NCI-H146 (cell line): ENCODE data around the gene C1RL.

ENCODE experiments used
- DNase-seq: peaks from one replicate; lab custom pipeline; 2025; lab: John Stamatoyannopoulos, UW

Gene C1RL

DNA sequence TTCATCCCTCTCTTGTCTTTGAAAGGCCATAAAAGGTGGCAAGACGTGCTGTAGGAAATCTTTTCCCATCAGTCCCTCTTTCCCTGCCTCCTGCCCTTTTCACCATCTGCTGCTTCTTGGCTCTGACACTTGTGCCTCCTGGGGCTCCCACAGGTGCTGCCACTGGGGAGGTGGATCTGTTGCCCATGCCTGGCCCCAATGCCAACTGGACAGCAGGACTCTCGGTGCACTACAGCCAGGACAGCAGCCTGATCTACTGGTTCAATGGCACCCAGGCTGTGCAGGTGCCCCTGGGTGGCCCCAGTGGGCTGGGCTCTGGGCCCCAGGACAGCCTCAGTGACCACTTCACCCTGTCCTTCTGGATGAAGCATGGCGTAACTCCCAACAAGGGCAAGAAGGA lies 27.7 kb upstream of the C1RL start:
- DNase-seq: no peak

DNA sequence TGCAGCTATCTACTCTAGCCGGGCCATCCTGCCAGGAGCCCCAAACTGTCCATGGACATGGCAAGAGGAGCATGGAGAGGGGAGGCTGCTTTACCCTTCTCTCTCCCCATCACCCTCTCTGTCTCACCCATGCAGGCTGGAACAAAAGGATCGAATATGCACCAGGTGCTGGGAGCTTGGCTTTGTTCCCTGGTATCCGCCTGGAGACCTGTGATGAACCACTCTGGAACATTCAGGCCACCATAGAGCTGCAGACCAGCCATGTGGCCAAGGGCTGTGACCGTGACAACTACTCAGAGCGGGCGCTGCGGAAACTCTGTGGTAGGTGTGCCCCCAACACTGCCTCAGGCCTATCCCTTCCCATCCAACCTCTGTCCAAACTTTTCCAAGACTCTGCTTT lies 27.1 kb upstream of the C1RL start:
- DNase-seq: no peak

DNA sequence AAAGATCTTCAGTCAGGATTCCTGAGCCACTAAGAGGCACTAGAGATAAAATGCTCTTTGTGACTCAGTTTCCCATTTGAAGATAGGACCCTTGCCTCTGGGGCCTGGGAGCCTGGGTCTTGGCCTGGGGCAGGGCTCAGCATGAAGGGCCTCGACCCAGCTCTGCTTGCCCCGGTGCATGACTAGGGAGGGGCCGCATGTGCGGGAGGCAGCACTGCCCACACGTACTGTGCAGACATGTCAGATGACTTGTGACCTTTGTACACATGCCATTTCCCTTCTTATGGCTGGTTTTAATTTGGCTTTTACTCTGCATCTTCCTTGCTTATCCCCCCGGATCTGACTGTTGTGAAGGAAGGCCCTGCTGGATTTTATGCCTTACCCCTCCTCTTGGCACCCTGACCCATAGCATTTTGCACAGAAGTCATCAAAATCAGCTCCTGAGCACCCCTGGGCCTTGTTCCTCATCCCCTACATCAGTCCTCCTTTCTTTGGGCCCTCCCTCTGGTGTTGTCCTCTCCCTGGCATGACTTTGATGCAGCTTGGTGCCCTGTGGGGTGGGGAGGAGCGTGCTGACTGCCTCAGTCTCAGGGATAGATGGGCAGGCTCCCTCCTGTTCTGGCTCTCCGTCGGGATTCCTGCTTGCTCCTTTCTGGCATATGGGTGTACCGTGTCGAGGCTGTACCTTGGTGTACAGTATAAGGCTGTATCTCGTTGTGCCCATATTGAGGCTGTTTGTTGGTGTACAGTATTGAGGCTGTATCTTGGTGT lies 25.6 kb upstream of the C1RL start:
- no peak for DNase-seq

DNA sequence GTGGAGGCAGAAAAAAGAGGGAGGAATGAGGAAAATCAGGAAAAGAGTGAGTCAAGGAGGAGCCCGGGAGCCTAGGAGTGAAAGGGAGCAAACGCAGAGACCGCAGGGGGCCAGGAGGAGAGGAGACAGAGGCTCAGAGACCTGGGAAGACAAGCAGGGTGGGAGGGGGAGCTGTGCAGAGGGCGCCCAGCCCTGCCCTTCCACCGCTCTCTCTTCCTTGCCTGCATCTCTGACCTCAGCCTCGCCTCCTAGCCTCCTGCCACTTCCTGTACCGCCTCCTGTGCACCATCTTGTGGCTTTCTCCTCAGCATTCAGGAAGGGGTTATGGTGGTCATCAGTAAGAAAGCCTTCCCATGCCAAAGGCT lies 22.5 kb upstream of the C1RL start:
- DNase-seq: peak; percentile 62

DNA sequence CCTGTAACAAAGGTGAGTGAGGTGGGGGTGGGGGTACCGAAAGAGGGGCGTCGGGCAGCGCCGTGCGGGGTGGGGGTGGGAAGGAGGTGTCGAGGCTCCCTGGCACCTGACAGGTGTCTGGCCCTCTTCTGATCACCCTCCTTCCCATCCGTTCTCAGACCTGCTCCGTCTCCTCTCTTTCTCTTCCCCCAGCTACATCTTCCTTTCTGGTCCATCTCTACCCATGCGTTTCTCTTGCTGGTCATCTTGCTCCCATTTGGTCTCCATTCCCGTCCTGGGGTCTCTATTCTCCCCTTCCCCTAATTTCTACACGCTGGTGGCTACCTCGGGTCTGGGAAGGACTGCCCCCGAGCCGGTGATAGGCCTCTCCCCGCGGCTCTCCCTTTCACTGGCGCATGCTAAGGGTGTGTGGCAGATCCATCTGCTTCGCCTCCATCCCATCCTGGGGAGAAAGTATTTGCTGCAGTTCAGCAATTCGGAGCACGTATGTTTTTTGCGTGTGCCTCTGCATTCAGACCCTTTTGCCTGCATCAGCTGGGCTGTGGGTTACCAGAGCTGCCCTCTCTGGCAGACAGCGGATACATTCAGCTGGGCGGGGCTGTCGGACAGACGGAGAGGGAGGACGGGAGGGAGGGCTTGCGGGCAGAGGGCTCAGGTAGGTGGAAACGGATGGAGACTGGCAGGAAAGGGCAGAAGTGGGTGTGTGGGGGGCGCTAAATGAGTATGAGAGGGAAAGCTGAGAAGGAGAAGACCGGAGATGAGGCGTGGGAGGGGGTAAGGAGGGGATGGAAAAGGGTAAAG lies 21.9 kb upstream of the C1RL start:
- peak; percentile 88 for DNase-seq

DNA sequence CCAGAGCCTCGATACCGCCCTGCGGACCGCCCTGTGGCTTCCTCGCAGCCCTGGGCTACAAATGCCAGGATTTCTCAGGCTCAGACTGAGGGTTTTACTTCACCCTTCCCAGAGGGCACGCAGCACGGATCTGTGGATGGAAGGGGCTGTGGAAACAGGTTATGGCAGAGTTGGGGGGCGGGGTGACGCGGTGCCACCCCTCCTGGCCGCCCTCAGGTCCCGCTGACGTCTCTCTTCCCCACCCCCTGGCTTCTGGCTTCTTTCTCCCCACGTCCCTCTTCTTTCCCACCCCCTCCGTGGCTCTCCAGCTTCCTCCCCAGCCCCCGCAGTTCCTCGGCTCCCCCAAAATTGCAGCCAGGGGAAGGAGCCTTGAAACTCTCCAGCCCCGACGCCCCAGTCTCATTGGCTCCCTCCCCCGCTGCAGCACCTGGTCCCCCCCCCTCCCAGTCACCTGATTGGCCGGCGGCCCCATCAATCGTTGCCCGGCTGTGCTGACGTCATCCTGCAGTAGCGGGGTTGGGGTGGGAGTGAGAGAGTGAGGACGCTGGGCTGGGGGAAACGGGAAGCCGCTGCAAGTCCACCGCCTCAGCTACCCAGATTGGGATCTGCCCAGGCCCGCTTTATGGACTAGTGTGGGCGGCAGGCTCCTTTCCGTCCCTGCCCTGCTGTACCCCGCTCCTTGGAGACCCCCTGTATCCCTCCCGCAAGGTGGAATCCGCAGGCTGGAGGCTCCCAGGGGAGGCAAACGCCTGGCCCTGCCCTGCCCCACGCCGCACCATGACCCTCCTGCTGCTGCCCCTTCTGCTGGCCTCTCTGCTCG lies 21.1 kb upstream of the C1RL start, which contains the start of gene CLSTN3:
Gene CLSTN3, plus strand, starts transcription at position 500 of the 820 bp plus-strand sequence. Its CDS starts 278 bp downstream, at position 778.
- DNase-seq: peak; percentile 97

DNA sequence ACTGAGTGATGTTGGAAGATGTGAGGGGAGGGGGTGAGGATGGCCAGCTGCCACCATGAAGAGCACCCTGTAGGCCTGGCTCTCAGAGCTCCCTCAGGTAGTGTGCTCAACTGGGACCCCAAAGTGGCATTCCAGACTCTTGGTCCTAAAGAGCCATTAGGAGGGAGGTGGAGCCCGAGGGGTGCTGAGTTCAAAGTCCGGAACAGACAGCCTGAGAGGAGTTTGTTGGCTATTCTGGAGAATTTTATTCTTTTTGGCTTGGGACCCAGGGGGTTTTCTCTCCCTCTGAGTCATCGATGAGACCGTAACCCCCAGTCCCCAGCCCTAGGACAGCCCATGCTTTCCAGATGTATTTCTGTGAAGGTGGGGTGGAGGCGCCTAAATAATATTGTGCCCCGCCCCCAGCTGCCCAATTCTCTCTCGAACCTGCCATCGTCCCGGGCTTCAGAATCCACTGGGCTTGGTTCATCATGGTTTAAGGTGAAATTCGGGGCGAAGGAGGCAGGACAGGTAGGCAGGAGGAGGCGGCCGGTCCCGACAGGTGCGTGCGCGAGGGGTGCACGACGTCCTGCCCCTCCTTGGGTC lies 20.4 kb upstream of the C1RL start:
- no peak for DNase-seq

- no peak for DNase-seq
Measured at GRCh38 chr12:7128681-7129286, 19.8 kb upstream of the C1RL start, which contains the start of gene RBP5. TSS of gene RBP5 (minus strand) at chr12:7128889. CDS start at chr12:7128775, 114 bp downstream.

DNA sequence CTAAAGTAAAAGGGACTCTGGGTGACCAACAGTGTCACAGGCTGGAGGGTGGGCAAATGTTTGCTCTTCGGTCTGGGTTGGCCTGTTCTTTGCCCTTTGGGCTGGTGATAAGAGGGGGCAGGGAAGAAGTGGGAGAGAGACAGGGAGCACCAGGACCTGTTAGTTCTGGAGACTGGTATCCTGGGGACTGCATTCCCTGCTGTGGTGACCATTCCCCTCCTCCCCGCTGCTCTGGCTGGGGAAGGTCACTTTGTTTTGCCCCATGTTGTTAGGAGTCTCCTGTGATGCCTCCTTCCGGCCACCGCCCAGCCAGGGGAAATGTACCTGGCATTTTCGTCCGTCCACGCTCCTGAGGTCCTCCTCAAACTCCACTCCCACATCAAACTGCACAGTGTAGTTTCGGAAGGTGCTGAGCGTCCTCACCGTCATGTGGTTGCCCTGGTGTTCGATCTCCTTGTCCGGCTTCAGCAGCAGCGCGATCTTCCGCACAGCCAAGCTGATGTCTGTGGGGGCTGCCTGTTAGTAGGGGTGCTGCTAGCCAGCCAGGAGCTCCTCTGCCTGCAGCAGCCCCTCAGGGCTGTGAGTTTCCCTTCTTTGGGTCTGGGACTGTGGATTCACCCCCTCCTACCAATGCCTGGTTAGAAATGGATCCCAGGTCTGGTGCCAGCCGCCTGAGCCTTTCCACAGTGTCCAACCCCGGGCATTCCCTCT lies 19.1 kb upstream of the C1RL start:
- DNase-seq: no peak

DNA sequence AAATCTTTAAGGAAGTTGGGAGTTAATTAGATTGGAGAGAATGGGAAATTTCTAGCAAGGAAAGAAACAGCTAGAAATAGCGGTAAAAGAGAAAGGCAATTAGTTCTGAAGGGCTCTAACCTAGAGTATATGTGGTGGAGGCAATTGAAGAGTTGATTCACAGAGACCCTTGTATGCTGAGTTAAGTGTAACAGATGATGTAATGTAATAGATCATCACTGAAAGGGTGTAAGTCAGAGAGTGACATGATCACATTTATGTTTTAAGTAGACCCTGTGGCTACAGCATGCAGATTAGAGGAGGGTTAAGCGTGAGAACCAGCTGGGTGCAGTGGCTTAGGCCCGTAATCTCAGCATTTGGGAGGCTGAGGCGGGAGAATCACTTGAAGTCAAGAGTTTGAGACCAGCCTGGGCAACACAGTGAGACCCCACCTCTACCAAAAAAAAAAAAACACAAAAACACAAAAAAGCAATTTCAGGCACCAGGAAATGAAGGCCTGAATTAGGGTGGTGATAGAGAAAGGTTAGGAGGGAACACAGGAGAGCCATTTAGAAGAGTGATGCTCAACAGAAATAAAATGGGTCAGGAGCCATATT lies 16.7 kb upstream of the C1RL start:
- no peak for DNase-seq

DNA sequence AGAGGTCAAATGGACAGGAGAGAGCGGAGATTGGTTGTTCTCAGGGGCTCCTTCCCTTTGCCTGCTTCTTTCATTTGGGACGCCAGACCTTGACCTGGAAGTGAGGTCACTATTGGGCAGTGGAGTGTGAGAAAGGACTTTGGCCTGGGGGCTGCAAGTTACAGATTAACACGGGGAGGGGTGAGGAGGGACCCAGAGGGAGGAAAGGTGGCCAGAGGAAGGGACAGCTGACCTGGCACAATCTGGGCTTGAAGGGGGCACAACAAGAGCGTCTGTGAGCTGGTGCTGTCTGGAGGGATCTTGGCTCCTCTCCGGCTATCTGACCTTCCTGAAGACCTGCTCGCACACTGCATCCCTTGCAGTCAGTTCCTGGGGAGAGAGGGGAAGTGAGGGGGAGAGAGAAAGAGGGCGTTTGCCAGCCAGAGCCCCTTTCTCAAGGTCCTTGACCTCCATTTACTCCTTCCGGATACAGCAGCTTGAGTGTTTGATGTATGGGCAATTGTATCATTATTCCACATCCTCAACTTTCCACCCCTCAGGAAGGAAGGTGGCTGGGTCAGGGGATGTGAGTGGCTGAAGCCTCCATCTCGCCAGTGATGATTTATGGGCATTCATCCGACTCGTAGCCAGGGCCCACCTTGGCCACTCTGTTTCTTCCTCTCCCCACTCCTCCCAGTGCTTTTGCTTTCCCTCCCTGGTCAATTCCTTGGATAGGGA lies 14.9 kb upstream of the C1RL start:
- no peak for DNase-seq

- DNase-seq: no peak
Measured at GRCh38 chr12:7122811-7123769, 14.1 kb upstream of the C1RL start.

DNA sequence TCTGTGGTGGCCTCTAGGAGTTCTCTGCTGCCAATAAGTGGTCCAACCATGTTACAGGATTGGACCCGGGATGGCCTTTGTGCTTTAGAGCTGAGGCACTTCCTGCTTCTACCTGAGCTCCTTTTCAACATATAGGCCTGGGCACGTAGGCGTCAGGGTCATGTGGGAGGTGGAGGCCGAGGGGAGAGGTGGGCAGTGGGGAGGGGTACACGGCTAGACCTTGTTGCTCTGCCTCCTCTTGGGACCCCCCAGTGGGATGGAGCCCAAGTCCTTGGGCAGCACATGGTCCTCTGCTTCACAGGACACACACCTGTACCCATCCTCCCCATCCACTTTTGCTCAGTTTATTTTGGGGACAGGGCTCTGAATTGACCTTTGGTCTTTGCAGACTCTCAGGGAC lies 12.3 kb upstream of the C1RL start:
- DNase-seq: no peak

DNA sequence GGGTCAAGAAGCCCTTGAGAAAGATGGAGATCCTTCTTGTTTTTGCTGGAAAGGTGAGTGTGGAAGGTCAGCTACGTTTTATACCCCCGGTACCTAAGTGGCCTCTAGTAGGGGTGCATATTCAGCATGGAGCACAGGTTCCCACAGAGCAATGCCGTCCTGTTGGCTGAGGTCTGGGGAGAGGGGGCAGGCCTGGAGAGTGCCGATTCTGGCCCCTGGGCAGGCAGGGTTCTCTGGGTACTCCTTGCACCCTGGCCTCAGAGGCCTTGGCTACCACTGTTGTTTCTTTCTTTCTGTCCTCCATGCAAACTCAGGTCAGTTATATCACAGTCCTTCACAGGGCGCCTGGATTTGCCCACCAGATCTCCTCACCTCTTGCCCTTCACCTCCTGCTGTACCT lies 11.2 kb upstream of the C1RL start:
- DNase-seq: no peak

DNA sequence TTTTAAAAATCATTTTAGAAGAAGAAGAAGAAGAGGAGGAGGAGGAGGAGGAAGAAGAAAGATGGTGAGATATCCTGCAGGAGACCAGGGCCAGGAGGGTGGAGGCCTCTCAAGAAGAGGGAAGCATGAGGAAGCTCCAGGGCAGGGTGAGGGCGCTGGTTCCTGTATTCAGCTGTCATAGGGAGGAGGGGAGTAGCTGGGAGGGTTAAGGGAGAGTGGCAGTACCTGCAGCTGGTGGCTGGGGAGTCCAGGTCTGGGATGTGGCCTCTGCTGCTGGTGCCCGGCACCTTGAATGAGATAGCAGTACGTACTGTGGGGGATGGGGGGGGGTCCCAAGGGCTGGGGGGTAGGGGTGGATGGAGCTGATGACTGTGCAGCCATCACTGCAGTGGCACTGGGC lies 9.9 kb upstream of the C1RL start:
- DNase-seq: no peak

GRCh38 chr12:7117670-7118069 lies 8.7 kb upstream of the C1RL start:
- no peak for DNase-seq

DNA sequence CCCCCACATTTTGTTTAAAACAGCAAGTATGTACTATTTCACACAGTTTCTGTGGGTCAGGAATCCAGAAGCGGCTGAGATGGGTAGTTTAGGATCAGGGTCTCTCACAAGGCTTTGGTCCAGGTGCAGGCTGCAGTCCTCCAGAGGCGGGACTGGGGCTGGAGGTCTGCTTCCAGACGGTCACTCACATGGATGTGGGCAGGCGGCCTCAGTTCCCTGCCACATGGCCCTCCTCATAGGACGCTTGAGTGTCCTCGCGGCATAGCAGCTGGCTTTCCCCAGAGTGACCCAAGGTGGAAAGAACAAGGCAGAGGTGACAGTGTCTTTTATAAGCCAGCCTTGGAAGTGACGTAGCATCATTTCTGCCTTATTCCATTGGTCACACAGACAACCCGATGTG lies 7.9 kb upstream of the C1RL start:
- DNase-seq: no peak

DNA sequence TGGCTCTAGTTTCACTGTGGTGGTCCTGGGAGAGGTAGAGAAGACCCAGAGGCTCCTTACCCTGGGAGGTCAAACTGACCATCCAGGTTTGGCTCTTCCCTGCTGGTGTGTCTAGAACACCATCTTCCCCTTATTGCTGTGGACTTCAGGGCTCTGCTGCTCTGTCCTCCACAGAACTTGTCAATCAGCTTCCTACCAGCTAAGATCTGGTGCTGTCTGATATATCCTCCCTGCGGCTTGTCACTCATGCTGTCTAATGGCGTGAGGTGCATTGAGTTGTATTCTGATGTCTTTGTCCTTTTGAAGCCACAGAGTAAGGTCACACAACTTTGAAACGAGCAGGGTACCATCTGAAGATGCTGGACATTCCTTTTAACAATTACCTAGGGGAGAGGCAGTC lies 7.2 kb upstream of the C1RL start:
- no peak for DNase-seq

GRCh38 chr12:7114851-7115250 lies 5.8 kb upstream of the C1RL start:
- no peak for DNase-seq
